ENCODE data around the gene HOXA6.

The HOXA6 gene

GRCh38 chr7:27113991-27114769 lies 33.4 kb downstream of the HOXA6 start:
- Mint-ChIP-seq H3K27me3 (peaks cover 0 to 43% of the 10 kb centered on the region in 2 donors), H3K27ac (no peak overlapping the region), H3K36me3 (ENCODE audit: insufficient read depth) (no peaks in the 10 kb centered on the region), H3K4me3 (no peak overlapping the region), H3K9me3 (no peaks in the 10 kb centered on the region), H3K4me1 (ENCODE audit: low read depth in 2 of 2) (no peaks in the 10 kb centered on the region)
- ATAC-seq (replicated peaks), result no peak
- DNase-seq, result no peak

- no peaks in the 10 kb centered on the region for H3K9me3 Mint-ChIP-seq
- DNase-seq, result no peak
- H3K36me3 Mint-ChIP-seq (ENCODE audit: insufficient read depth), result no peaks in the 10 kb centered on the region
- H3K4me1 Mint-ChIP-seq (ENCODE audit: low read depth in 2 of 2), result no peaks in the 10 kb centered on the region
- H3K27me3 Mint-ChIP-seq, result peaks cover 0 to 43% of the 10 kb centered on the region in 2 donors
- no peak overlapping the region for H3K4me3 Mint-ChIP-seq
- H3K27ac Mint-ChIP-seq, result no peak overlapping the region
- no peak for ATAC-seq (replicated peaks)
Measured at GRCh38 chr7:27112955-27113949, 34.3 kb downstream of the HOXA6 start.

- peaks cover 0 to 41% of the 10 kb centered on the region in 2 donors for H3K27me3 Mint-ChIP-seq
- no peaks in the 10 kb centered on the region for H3K4me1 Mint-ChIP-seq (ENCODE audit: low read depth in 2 of 2)
- H3K36me3 Mint-ChIP-seq (ENCODE audit: insufficient read depth), result no peaks in the 10 kb centered on the region
- H3K9me3 Mint-ChIP-seq, result no peaks in the 10 kb centered on the region
- no peak overlapping the region for H3K27ac Mint-ChIP-seq
- H3K4me3 Mint-ChIP-seq, result no peak overlapping the region
- DNase-seq (no peak), ATAC-seq (replicated peaks) (no peak)
Measured at GRCh38 chr7:27112361-27112760, 35.2 kb downstream of the HOXA6 start.

GRCh38 chr7:27111751-27112277 lies 35.8 kb downstream of the HOXA6 start:
- Mint-ChIP-seq H3K27me3 (peaks cover 0 to 39% of the 10 kb centered on the region in 2 donors), H3K4me3 (no peak overlapping the region), H3K9me3 (no peaks in the 10 kb centered on the region), H3K36me3 (ENCODE audit: insufficient read depth) (no peaks in the 10 kb centered on the region), H3K4me1 (ENCODE audit: low read depth in 2 of 2) (no peaks in the 10 kb centered on the region), H3K27ac (no peak overlapping the region)
- DNase-seq (no peak), ATAC-seq (replicated peaks) (no peak)

- no peaks in the 10 kb centered on the region for H3K4me1 Mint-ChIP-seq (ENCODE audit: low read depth in 2 of 2)
- ATAC-seq (replicated peaks) (no peak), DNase-seq (no peak)
- H3K27me3 Mint-ChIP-seq, result peaks cover 0 to 39% of the 10 kb centered on the region in 2 donors
- no peaks in the 10 kb centered on the region for H3K36me3 Mint-ChIP-seq (ENCODE audit: insufficient read depth)
- H3K27ac Mint-ChIP-seq, result no peak overlapping the region
- no peak overlapping the region for H3K4me3 Mint-ChIP-seq
- no peaks in the 10 kb centered on the region for H3K9me3 Mint-ChIP-seq
Measured at GRCh38 chr7:27111042-27111750, 36.4 kb downstream of the HOXA6 start.

- Mint-ChIP-seq H3K4me3 (no peak overlapping the region), H3K36me3 (ENCODE audit: insufficient read depth) (peaks cover 3% of the 10 kb centered on the region), H3K4me1 (ENCODE audit: low read depth in 2 of 2) (no peaks in the 10 kb centered on the region), H3K9me3 (no peaks in the 10 kb centered on the region), H3K27ac (no peak overlapping the region), H3K27me3 (peaks cover 2 to 41% of the 10 kb centered on the region in 2 donors)
- DNase-seq (no peak), ATAC-seq (replicated peaks) (no peak)
Measured at GRCh38 chr7:27110186-27111031, 37.2 kb downstream of the HOXA6 start.

GRCh38 chr7:27109466-27110185 lies 37.9 kb downstream of the HOXA6 start:
- no peak overlapping the region for H3K27ac Mint-ChIP-seq
- no peak overlapping the region for H3K4me3 Mint-ChIP-seq
- H3K9me3 Mint-ChIP-seq, result no peaks in the 10 kb centered on the region
- DNase-seq (no peak), ATAC-seq (replicated peaks) (no peak)
- peaks cover 3% of the 10 kb centered on the region for H3K36me3 Mint-ChIP-seq (ENCODE audit: insufficient read depth)
- H3K27me3 Mint-ChIP-seq, result peaks cover 8 to 49% of the 10 kb centered on the region in 2 donors
- H3K4me1 Mint-ChIP-seq (ENCODE audit: low read depth in 2 of 2), result no peaks in the 10 kb centered on the region

- Mint-ChIP-seq H3K9me3 (no peaks in the 10 kb centered on the region), H3K4me1 (ENCODE audit: low read depth in 2 of 2) (peaks cover 0 to 5% of the 10 kb centered on the region in 2 donors), H3K27me3 (peaks cover 19 to 59% of the 10 kb centered on the region in 2 donors), H3K27ac (no peak overlapping the region), H3K4me3 (no peak overlapping the region), H3K36me3 (ENCODE audit: insufficient read depth) (peaks cover 3% of the 10 kb centered on the region)
- DNase-seq (no peak), ATAC-seq (replicated peaks) (no peak)
Measured at GRCh38 chr7:27108390-27109127, 39.0 kb downstream of the HOXA6 start.

- Mint-ChIP-seq H3K27ac (no peak overlapping the region), H3K36me3 (ENCODE audit: insufficient read depth) (peaks cover 3% of the 10 kb centered on the region), H3K9me3 (no peaks in the 10 kb centered on the region), H3K4me1 (ENCODE audit: low read depth in 2 of 2) (peaks cover 6 to 9% of the 10 kb centered on the region in 2 donors), H3K4me3 (no peak overlapping the region), H3K27me3 (peaks cover 28 to 68% of the 10 kb centered on the region in 2 donors)
- no peak for DNase-seq
- no peak for ATAC-seq (replicated peaks)
Measured at GRCh38 chr7:27107391-27108381, 39.9 kb downstream of the HOXA6 start.

- peaks cover 35 to 74% of the 10 kb centered on the region in 2 donors for H3K27me3 Mint-ChIP-seq
- peaks cover 10 to 12% of the 10 kb centered on the region in 2 donors for H3K4me1 Mint-ChIP-seq (ENCODE audit: low read depth in 2 of 2)
- ATAC-seq (replicated peaks), result no peak
- H3K9me3 Mint-ChIP-seq, result no peaks in the 10 kb centered on the region
- DNase-seq, result no peak
- peaks cover 4% of the 10 kb centered on the region for H3K36me3 Mint-ChIP-seq (ENCODE audit: insufficient read depth)
- H3K27ac Mint-ChIP-seq, result no peak overlapping the region
- no peak overlapping the region for H3K4me3 Mint-ChIP-seq
Measured at GRCh38 chr7:27106901-27107240, 40.7 kb downstream of the HOXA6 start.

Data from effector memory CD8-positive, alpha-beta T cell (primary cell).